Measurements from ENCODE around the gene TAX1BP1. TPM values are rescaled to one million over a fixed set of nuclear protein-coding genes. Genes with fewer than 3 reads are reported as not detected.

TAX1BP1 gene
- total and polyA plus RNA-seq, 2 donors (not counting 3 experiments of a cell fraction or from before 2014, with no cell fraction given), result 77.7 to 93.2 TPM

DNA sequence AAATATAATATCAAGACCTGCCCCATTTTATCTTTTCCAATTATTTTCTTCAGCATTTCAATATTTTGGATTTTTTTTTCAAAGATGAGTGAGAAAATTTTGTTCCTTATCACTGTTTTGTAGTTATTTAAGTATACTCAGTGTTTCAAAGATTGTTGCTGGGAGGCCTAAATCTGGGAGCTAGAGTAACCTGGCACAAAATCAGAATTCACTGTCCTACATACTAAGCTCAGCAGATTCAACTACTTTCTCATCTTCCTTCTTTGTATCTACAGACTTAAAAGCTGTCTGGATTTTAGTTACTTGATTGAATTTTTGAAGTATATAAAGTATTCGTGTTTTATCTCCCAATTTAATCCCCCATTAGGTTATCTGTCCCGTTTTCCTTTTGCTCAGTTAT is 85.9 kb downstream of the TAX1BP1 start:
- H3K4me1 ChIP-seq (ENCODE audit: control insufficient read depth, extremely low read depth, insufficient read depth, low read length), result no peaks in the 10 kb centered on the region
- no peak overlapping the region for H2AFZ ChIP-seq (ENCODE audit: low read depth, low read length)
- TF ChIP-seq EZH2 (IDR thresholded peaks at IDR 0.05; ENCODE audit: borderline replicate concordance, low read depth, low read length, severe bottlenecking) (no peak), FOS (IDR thresholded peaks at IDR 0.05; ENCODE audit: borderline replicate concordance, insufficient read depth, low read length) (no peak), JUN (IDR thresholded peaks at IDR 0.05; ENCODE audit: borderline replicate concordance, insufficient read depth, insufficient read length, low read depth) (no peak)
- TF ChIP-seq, protein P1, sequence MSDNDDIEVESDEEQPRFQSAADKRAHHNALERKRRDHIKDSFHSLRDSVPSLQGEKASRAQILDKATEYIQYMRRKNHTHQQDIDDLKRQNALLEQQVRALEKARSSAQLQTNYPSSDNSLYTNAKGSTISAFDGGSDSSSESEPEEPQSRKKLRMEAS (IDR thresholded peaks at IDR 0.05; ENCODE audit: insufficient read depth, insufficient read length), result no peak
- H3K4me2 ChIP-seq (ENCODE audit: insufficient read depth, low read length), result no peak overlapping the region
- no peaks in the 10 kb centered on the region for H3K79me2 ChIP-seq (ENCODE audit: control insufficient read depth, insufficient read depth, low read length)
- H3K9me1 ChIP-seq (replicated peaks; ENCODE audit: control insufficient read depth, extremely low read depth, insufficient read depth, low read length), result no peaks in the 10 kb centered on the region
- no TSS peak for BruUV-seq (replicated peaks)
- no peak overlapping the region for H3K27ac ChIP-seq (ENCODE audit: insufficient read depth, low read depth, low read length)
- no peaks in the 10 kb centered on the region for H3K9me3 ChIP-seq (replicated peaks; ENCODE audit: control insufficient read depth, insufficient read depth, low read length)
- no peak overlapping the region for H3K4me3 ChIP-seq (replicated peaks in 1 of 3; ENCODE audit: insufficient read depth in 1 of 3, low read depth in 1 of 3, low read length in 3 of 3)
- CTCF ChIA-PET, result interaction anchor here (1.0 to 2.8 kb wide), 3 partner anchors 14 to 268 kb away, joined by 3 to 11 read pairs (median 3); no protein-coding TSS in a partner anchor
- dilution Hi-C loops (cut with MboI; ENCODE audit: extremely low pct_ligation_motif_present, low sequenced_read_pairs) (no loop called here), intact Hi-C loops (cut with micrococcal nuclease) (no loop called here)
- POLR2A ChIA-PET, result no interaction called here
- no peaks in the 10 kb centered on the region for H3K27me3 ChIP-seq (ENCODE audit: control insufficient read depth in 2 of 2, insufficient read depth in 2 of 2, low read length in 2 of 2)
- DNase-seq (ENCODE audit: low read depth, low spot score), result no peak
- no peaks in the 10 kb centered on the region for H4K20me1 ChIP-seq (replicated peaks; ENCODE audit: control insufficient read depth, extremely low read depth, insufficient read depth, low read length)
- H3K36me3 ChIP-seq (ENCODE audit: control insufficient read depth in 2 of 2, extremely low read depth in 1 of 2, insufficient read depth in 2 of 2, low read length in 2 of 2), result peaks cover 0 to 4% of the 10 kb centered on the region in 2 experiments
- H3K9ac ChIP-seq (replicated peaks; ENCODE audit: extremely low read depth, insufficient read depth, low read length), result no peak overlapping the region
- no peak for FAIRE-seq

DNA sequence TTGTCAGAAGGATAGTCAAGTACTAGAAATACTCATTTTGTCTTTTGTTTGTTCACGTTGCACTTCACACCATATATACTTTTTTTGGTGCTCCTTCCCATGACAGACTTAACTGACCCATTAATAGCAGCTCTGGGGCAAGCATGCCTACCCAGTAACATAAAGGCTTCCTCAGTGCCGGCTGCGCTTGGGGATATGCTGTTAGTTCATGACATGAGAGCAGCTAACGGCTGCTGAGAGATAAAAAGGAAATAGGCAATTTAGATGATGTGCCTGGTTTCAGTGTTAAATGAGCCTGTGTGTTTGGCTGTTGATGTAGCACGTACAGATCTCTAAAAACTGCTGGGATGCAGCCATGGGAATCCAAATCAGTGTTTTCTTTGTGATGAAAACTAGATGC is 86.4 kb downstream of the TAX1BP1 start:
- ChIA-PET CTCF (interaction anchor here (1.3 to 2.8 kb wide), 2 partner anchors 14 to 25 kb away, joined by 3 to 11 read pairs; no protein-coding TSS in a partner anchor), POLR2A (no interaction called here)
- intact Hi-C loops (cut with micrococcal nuclease) (no loop called here), dilution Hi-C loops (cut with MboI; ENCODE audit: extremely low pct_ligation_motif_present, low sequenced_read_pairs) (no loop called here)
- no peak for TF ChIP-seq MYC (IDR thresholded peaks at IDR 0.05; ENCODE audit: low read depth, low read length)
- TF ChIP-seq, protein P1 (IDR thresholded peaks at IDR 0.05; ENCODE audit: insufficient read depth, insufficient read length), result no peak
- TF ChIP-seq GATA2 (IDR thresholded peaks at IDR 0.05; ENCODE audit: insufficient read depth, insufficient read length, low read depth, low read length), result no peak
- no peak for TF ChIP-seq JUN (IDR thresholded peaks at IDR 0.05; ENCODE audit: borderline replicate concordance, insufficient read depth, insufficient read length, low read depth)
- TF ChIP-seq POLR2AphosphoS5 (IDR thresholded peaks at IDR 0.05; ENCODE audit: insufficient read depth, low read depth, low read length), result no peak
- TF ChIP-seq FOS (IDR thresholded peaks at IDR 0.05; ENCODE audit: borderline replicate concordance, insufficient read depth, low read length), result no peak
- TF ChIP-seq, protein P2, sequence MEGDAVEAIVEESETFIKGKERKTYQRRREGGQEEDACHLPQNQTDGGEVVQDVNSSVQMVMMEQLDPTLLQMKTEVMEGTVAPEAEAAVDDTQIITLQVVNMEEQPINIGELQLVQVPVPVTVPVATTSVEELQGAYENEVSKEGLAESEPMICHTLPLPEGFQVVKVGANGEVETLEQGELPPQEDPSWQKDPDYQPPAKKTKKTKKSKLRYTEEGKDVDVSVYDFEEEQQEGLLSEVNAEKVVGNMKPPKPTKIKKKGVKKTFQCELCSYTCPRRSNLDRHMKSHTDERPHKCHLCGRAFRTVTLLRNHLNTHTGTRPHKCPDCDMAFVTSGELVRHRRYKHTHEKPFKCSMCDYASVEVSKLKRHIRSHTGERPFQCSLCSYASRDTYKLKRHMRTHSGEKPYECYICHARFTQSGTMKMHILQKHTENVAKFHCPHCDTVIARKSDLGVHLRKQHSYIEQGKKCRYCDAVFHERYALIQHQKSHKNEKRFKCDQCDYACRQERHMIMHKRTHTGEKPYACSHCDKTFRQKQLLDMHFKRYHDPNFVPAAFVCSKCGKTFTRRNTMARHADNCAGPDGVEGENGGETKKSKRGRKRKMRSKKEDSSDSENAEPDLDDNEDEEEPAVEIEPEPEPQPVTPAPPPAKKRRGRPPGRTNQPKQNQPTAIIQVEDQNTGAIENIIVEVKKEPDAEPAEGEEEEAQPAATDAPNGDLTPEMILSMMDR (IDR thresholded peaks at IDR 0.05; ENCODE audit: extremely low read depth in 1 of 2, insufficient read depth in 1 of 2, low read depth in 1 of 2, low read length in 2 of 2), result no peak
- TF ChIP-seq EZH2 (IDR thresholded peaks at IDR 0.05; ENCODE audit: borderline replicate concordance, low read depth, low read length, severe bottlenecking), result no peak
- Histone ChIP-seq H3K4me1 (ENCODE audit: control insufficient read depth, extremely low read depth, insufficient read depth, low read length) (no peaks in the 10 kb centered on the region), H4K20me1 (replicated peaks; ENCODE audit: control insufficient read depth, extremely low read depth, insufficient read depth, low read length) (no peaks in the 10 kb centered on the region), H3K27me3 (ENCODE audit: control insufficient read depth in 2 of 2, insufficient read depth in 2 of 2, low read length in 2 of 2) (no peaks in the 10 kb centered on the region), H3K36me3 (ENCODE audit: control insufficient read depth in 2 of 2, extremely low read depth in 1 of 2, insufficient read depth in 2 of 2, low read length in 2 of 2) (peaks cover 0 to 4% of the 10 kb centered on the region in 2 experiments), H3K27ac (ENCODE audit: insufficient read depth, low read depth, low read length) (no peak overlapping the region), H3K4me3 (replicated peaks in 1 of 3; ENCODE audit: insufficient read depth in 1 of 3, low read depth in 1 of 3, low read length in 3 of 3) (no peak overlapping the region), H3K4me2 (ENCODE audit: insufficient read depth, low read length) (no peak overlapping the region), H3K9me3 (replicated peaks; ENCODE audit: control insufficient read depth, insufficient read depth, low read length) (no peaks in the 10 kb centered on the region), H2AFZ (ENCODE audit: low read depth, low read length) (no peak overlapping the region), H3K79me2 (ENCODE audit: control insufficient read depth, insufficient read depth, low read length) (no peaks in the 10 kb centered on the region), H3K9ac (replicated peaks; ENCODE audit: extremely low read depth, insufficient read depth, low read length) (no peak overlapping the region), H3K9me1 (replicated peaks; ENCODE audit: control insufficient read depth, extremely low read depth, insufficient read depth, low read length) (no peaks in the 10 kb centered on the region)
- BruUV-seq (replicated peaks), result no TSS peak
- DNase-seq (ENCODE audit: low read depth, low spot score) (no peak), FAIRE-seq (no peak)

Data from endothelial cell of umbilical vein (primary cell).